Epithelial cell of proximal tubule (primary cell): Measurements from ENCODE around the gene NBAS. TPM values are rescaled to one million over a fixed set of nuclear protein-coding genes. Genes with fewer than 3 reads are reported as not detected.

Source experiments
- DNase-seq: peaks from one replicate; pipeline ENCODE4 v3.0.0-alpha.2; 2011; ENCODE audit warnings: low read depth
- H3K4me3 ChIP-seq: 2 replicates; pipeline ENCODE4 v1.5.1; 2011; ENCODE audit warnings: low read depth, mild to moderate bottlenecking, low read length
- total RNA-seq: library from RNA; depleted of rRNA; stranded (reverse); fragments of >200 nt; gene quantifications from 2 replicates; pipeline ENCODE4 v1.2.3, GENCODE V29; 2015
- TF ChIP-seq, protein P1 (sequence below): conservative IDR thresholded peaks from 2 replicates; pipeline ENCODE4 v1.5.1; 2012; ENCODE audit warnings: low read depth, mild to moderate bottlenecking, low read length

Gene NBAS
- total RNA-seq = 33.6 and 48.4 TPM in 2 replicates

DNA sequence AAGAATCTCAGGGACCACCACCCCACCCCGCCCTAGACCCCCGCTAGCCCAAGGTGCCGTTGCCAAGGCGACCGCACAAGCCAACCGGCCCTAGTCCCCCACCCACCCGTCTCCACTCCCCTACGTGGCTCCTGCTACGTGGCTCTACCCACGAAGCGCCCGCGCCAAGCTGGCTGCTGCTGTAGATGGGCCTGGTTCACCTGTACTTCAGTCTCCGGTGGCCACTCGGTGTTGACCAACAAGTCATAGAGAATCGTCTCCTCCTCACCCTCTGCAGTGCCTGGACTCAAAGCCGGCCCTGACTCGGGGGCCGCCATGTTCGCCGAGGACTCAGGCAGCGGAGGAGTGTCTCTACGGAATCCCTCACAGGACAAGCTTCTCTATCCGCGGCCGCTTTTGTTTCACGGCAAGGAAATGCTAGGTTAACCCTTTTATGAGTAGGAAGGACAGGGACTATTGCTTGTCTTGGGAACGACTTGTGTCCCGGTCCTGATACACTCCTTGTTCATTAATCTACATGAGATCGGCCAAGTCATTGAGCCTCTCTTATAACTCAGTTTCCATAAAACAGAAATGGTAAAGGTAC lies at the start of gene NBAS:
Gene NBAS (minus strand): TSS at position 347 of the 586 bp plus-strand sequence. CDS start 30 bp downstream, at position 317.
- DNase-seq = peak; percentile 41
- TF ChIP-seq, protein P1, sequence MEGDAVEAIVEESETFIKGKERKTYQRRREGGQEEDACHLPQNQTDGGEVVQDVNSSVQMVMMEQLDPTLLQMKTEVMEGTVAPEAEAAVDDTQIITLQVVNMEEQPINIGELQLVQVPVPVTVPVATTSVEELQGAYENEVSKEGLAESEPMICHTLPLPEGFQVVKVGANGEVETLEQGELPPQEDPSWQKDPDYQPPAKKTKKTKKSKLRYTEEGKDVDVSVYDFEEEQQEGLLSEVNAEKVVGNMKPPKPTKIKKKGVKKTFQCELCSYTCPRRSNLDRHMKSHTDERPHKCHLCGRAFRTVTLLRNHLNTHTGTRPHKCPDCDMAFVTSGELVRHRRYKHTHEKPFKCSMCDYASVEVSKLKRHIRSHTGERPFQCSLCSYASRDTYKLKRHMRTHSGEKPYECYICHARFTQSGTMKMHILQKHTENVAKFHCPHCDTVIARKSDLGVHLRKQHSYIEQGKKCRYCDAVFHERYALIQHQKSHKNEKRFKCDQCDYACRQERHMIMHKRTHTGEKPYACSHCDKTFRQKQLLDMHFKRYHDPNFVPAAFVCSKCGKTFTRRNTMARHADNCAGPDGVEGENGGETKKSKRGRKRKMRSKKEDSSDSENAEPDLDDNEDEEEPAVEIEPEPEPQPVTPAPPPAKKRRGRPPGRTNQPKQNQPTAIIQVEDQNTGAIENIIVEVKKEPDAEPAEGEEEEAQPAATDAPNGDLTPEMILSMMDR = no peak
- H3K4me3 ChIP-seq = peak within 1 kb of the TSS; percentile 91

DNA sequence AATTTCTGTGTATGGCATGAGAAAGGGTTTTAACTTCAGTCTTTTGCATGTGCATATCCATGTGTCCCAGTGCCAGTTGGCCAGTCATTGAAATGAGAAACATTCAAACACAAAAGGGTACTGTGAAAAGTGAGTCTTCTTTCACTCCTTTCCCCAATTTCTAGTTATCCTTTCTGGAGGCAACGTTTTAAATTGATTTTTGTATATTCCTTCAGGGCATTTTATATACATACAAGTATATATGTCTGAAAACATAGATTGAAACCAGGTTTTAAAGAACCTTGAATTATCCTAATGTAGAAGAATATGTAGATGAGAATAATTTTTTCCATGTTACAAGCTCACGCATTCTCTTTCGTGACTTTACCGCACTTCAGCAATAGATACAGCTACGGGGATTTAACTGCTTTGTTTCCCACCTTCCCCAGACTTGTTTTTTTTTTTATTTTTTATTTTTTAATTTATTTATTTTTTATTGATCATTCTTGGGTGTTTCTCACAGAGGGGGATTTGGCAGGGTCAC lies 49.4 kb upstream of the NBAS start:
- DNase-seq = no peak
- no peak overlapping the region for H3K4me3 ChIP-seq
- TF ChIP-seq, protein P1 = no peak

- H3K4me3 ChIP-seq = no peak overlapping the region
- TF ChIP-seq, protein P1 = no peak
- no peak for DNase-seq
Measured at GRCh38 chr2:15609341-15610042, 48.4 kb upstream of the NBAS start.

- TF ChIP-seq, protein P1 = no peak
- H3K4me3 ChIP-seq = no peak overlapping the region
- DNase-seq = no peak
Measured at GRCh38 chr2:15608392-15608761, 47.2 kb upstream of the NBAS start.

- no peak overlapping the region for H3K4me3 ChIP-seq
- TF ChIP-seq, protein P1 = no peak
- no peak for DNase-seq
Measured at GRCh38 chr2:15607709-15608391, 46.7 kb upstream of the NBAS start.

- TF ChIP-seq, protein P1 = no peak
- no peak for DNase-seq
- no peak overlapping the region for H3K4me3 ChIP-seq
Measured at GRCh38 chr2:15606481-15607441, 45.6 kb upstream of the NBAS start.
